AG04449 (cell line): Measurements from ENCODE around the gene SEMA5A.

Source experiments
- CTCF ChIA-PET: fragments of 350-600 bp; formaldehyde crosslinking; extraction: SDS; loops from one replicate; lab custom pipeline; 2021; ENCODE audit warnings: antibody characterized with exemption; lab: Yijun Ruan, JAX
- POLR2A ChIA-PET: fragments of 400-600, 350-600 bp; formaldehyde crosslinking; extraction: SDS; loops from one replicate; lab custom pipeline; 2020; ENCODE audit warnings: antibody characterized with exemption, inconsistent platforms; lab: Yijun Ruan, JAX
- DNase-seq: peaks from one replicate; pipeline ENCODE4 v3.0.0-alpha.2; 2010; ENCODE audit warnings: low read depth, low spot score
- H3K4me3 ChIP-seq: 2 replicates; pipeline ENCODE4 v1.5.1; 2011; ENCODE audit warnings: low read depth, mild to moderate bottlenecking, control low read depth, low read length
- TF ChIP-seq, protein P1 (sequence below): IDR thresholded peaks from one replicate; pipeline ENCODE4 v1.5.1; 2011; ENCODE audit warnings: mild to moderate bottlenecking, moderate library complexity, low read length, control low read depth, inconsistent platforms; ENCODE audit not compliant: insufficient read depth; ENCODE audit errors: missing control alignments

The SEMA5A gene

DNA sequence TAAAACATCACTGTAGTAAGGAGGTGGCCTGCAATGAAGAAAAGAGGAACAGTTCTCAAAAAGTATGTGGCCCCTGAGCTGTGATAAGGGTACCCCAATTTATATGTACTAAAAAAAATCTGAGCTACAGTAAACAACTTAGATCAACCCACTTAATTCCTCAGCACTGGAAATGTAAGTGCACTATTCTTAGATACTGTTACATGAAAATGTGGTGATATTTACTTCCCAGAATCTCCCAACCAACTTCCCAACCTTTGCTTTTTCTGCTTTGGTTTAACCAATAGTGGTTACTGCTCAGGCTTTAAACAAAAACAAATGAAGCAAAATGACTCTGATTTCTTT is 114.8 kb downstream of the SEMA5A start:
- no peak overlapping the region for H3K4me3 ChIP-seq
- TF ChIP-seq, protein P1, sequence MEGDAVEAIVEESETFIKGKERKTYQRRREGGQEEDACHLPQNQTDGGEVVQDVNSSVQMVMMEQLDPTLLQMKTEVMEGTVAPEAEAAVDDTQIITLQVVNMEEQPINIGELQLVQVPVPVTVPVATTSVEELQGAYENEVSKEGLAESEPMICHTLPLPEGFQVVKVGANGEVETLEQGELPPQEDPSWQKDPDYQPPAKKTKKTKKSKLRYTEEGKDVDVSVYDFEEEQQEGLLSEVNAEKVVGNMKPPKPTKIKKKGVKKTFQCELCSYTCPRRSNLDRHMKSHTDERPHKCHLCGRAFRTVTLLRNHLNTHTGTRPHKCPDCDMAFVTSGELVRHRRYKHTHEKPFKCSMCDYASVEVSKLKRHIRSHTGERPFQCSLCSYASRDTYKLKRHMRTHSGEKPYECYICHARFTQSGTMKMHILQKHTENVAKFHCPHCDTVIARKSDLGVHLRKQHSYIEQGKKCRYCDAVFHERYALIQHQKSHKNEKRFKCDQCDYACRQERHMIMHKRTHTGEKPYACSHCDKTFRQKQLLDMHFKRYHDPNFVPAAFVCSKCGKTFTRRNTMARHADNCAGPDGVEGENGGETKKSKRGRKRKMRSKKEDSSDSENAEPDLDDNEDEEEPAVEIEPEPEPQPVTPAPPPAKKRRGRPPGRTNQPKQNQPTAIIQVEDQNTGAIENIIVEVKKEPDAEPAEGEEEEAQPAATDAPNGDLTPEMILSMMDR: no peak
- ChIA-PET CTCF (interaction anchor here (1.0 to 1.4 kb wide), 2 partner anchors 9 to 113 kb away, joined by 3 to 6 read pairs; no protein-coding TSS in a partner anchor), POLR2A (interaction anchor here (0.6 kb wide), 1 partner anchor 117 kb away, joined by 3 read pairs; no protein-coding TSS in a partner anchor)
- no peak for DNase-seq

DNA sequence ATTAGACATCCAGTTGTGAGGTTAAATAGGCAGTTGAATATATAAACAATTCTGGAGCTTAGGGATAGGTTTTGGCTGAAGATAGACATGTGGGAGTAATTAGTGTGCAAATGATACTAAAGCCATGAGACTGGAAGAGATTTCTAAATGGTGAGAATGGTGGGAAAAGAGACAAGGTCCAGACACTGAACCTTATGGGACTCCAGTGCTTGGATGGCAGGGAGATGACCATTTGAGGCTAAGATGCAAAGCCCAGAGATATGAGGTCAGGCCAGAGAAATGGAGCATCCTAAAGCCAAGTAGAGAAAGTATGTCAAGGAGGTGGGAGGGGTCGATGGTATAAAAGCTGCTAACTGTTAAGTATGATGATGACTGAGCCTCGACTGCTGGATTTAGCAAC is 115.6 kb downstream of the SEMA5A start:
- CTCF ChIA-PET: interaction anchor here (1.4 kb wide), 1 partner anchor 114 kb away, joined by 6 read pairs; no protein-coding TSS in a partner anchor
- TF ChIP-seq, protein P1: no peak
- H3K4me3 ChIP-seq: no peak overlapping the region
- POLR2A ChIA-PET: no interaction called here
- no peak for DNase-seq

DNA sequence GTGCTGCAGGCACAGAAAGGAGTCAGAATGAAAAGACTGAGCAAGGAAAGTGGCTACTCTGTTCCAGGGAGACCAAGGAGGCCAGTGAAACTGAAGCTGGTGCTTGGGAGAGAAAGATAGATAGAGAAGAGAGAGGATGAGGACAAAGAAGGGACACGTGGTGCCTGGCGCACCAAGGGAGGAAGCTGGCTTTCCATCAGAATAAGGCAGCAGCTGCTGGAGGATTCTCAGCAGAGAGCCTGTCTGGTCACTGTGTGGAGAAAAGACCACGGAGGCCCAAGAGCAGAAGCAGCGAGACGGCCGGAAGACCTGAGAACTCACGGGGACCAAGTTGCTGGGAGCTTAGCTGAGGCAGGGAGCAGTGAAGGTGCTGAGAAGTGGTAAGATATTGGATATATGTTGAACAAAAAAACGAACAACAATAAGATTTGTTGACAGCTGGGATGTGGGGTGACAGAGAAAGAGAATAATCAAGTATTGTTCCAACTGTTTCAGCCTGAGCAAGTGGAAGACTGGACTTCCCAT is 116.1 kb downstream of the SEMA5A start:
- no peak for DNase-seq
- TF ChIP-seq, protein P1: no peak
- CTCF ChIA-PET: interaction anchor here (0.7 to 1.4 kb wide), 3 partner anchors 13 to 114 kb away, joined by 3 to 6 read pairs (median 3); no protein-coding TSS in a partner anchor
- no peak overlapping the region for H3K4me3 ChIP-seq
- POLR2A ChIA-PET: no interaction called here

DNA sequence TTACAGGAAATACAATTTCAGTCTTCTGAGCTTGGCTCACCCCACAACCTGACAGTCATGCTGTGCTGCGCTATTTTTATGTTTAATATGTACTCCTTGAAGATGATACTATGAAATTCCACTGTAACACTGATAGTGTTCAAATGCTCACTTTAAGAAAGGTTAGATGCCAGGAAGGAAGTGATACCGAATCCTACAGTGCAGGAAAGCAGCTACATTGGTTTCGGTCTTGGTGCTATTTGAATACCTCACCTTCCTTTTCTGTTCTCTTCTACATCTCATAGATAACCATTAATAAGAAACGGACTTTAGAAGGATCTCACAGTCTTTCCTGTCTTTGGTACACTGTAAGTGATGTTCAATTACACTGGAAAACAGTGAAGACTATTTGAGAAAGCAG is 117.6 kb downstream of the SEMA5A start:
- POLR2A ChIA-PET: no interaction called here
- TF ChIP-seq, protein P1: no peak
- CTCF ChIA-PET: no interaction called here
- no peak for DNase-seq
- no peak overlapping the region for H3K4me3 ChIP-seq

DNA sequence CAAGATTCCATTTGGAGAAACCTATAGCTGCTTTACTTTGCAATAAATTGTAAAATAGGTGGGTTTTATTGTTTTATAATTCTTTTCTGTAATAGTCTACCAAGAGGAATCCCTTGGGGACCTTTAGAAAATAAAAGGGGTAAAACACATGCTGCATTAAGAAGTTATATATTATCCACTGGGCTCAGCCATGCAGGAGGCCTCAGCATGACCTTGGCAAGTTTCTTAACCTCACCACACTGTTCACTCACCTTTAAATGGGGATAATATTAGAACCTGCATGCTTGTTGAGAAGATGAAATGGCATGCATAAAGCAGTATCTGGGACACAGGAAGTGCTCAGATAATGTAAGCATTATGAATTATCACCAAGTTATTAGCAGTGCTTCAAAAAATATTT is 120.2 kb downstream of the SEMA5A start:
- TF ChIP-seq, protein P1: no peak
- DNase-seq: no peak
- no peak overlapping the region for H3K4me3 ChIP-seq
- POLR2A ChIA-PET: no interaction called here
- CTCF ChIA-PET: no interaction called here

DNA sequence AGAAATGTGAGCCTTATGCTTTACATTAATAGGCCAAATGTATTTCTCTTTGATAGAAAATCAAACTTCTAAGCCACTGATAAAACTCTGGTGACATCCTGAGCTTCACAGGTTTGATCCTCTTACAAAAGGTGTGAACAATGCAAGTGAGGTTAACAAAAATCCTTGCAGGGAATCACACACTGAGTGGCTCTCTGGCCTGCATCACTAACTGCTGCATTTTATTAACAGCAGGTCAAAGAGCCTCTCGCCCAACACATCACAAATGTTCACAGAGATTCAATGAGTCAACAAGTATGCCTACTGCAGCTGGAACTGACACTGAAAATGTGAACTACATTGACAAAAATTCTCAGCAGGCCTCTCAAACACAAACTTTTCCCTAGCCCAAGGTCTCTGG is 122.3 kb downstream of the SEMA5A start:
- no peak overlapping the region for H3K4me3 ChIP-seq
- CTCF ChIA-PET: no interaction called here
- TF ChIP-seq, protein P1: no peak
- no peak for DNase-seq
- POLR2A ChIA-PET: no interaction called here
